NCI-H345 treated with DMSO at 0.1 percent for 48 hours (cell line): ENCODE measurements around the gene RAP1GAP2.
"Not testable (repeated sequence)": the region's sequence is repeated elsewhere in the genome, so short reads cannot be mapped to it uniquely, and the experiment has no call there.

Experiments used
- DNase-seq: peaks from one replicate; lab custom pipeline; 2025; ENCODE audit not compliant: unreplicated experiment; lab: John Stamatoyannopoulos, UW

The RAP1GAP2 gene

DNA sequence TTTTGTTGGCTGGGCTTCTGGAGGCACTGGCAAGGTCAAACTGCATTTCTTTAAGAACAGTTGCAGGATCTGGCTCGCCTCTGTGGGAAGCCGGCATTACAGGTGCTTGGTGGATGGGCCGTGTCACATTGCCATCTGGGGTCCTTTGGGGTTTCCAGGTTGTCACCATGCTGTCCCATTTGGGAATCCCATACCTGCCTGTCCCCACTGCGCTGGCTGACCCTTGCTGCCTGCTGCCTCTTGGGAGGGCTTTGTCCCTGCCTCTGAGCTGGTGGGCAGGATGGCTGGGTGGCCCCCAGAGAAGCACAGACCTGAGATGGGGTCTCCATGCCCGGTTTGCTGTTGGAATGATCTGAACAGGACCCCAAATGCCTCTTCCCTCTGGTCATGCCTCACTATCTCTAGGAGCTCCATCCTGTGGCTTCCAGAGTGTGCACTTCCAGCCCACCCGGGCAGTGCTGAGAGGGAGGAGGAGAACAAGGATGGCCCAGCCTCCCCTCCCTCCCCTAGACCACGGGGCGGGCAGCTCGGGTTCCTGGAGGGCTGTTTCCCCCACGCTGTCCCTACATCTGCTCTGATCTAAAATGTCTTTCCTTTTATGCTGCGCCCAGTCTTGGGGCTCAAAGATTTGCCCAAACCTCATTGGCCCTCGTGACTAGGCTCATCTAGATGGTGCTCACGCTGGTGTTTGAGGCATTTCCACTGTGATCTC is 239.2 kb downstream of the RAP1GAP2 start:
- DNase-seq, result no peak

DNA sequence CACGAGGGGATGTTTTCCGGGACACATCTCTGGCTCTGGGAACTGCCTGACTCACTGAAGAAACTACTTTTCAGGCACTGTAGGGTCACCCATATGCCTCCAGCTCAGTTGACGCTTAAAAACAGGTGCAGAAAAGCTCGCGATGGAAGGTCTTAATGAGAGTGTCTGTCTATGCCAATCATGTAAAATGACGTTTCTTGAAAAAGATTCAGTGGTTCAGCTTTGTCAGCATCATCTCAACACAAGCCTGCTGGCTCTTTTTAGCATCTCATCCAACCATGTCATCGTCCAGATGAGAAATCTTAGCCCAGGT is 239.7 kb downstream of the RAP1GAP2 start:
- no peak for DNase-seq

DNA sequence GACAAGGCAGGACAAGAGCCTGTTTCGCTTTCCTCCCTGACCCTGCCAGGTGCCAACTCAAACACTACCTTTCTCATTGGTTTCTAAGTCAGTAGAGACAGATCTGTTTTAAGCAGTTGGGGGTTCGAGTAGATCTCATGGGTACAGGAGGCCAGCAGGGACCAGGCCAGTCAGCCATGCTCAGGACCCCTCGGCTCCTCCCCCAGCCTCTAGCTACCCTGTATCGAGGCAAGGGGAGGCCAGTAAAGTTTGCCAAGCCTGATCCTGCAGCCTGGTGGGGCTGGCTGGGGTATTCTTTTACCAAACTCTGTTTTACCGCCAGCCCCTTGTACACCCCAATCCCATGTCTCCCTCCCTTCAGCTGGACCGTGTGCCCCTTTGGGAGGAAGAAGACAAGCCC is 240.6 kb downstream of the RAP1GAP2 start:
- DNase-seq, result no peak

DNA sequence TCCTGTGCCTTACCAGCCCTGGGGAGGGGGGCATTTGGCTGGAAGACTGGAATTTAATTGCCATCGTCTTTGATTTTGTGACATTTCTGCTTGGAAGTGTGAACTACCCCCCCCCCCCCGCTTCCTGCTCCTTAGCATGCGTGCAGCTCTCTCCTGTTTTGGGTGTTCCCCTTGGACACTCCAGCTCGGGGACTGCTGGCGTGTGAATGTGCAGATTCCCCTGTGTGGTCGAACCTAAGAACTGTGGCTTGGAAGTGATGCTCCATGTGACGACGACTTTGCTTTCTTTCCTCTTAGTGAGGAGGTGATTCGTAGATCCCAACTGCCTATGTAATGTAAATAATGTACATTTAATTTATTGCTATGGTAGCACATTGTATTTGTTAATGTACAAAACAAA is 241.0 kb downstream of the RAP1GAP2 start:
- no peak for DNase-seq

DNA sequence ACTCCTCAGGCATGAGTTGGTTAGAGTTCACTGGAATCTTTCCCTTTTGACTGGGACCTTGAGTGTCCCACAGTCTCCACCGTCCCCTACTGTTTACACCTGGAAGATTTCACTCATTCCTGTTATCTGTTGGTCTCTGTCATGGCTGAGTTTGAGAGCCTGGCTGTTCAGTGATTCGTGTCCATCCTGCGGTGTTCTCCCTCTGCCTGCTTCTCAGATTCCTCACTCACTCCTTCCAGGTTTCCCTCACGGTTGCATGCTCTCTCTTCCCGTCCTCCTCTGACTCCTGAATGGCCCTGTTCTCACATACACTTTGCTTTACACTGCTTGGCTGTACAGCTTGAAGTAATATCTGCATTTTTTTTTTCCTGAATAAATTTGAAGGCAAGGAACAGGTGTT is 242.7 kb downstream of the RAP1GAP2 start:
- DNase-seq, result no peak

DNA sequence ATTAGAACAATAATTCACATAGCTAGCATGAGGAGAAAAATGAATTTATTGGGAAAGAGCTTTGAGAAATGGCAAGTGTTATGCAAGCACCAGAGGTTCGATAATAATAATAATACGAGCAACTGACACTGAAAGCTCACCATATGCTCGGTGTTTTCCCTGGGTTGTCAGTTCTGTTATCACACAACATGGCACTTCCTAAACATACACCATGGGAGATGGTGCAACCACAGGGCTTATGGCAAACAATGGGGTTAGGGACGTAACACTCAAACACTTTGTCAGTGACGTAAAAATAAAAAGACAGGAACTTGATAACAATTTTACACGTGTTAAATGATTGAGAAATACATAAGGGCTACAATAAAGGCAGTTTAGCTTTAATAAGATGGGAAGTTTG is 243.5 kb downstream of the RAP1GAP2 start:
- DNase-seq, result no peak

DNA sequence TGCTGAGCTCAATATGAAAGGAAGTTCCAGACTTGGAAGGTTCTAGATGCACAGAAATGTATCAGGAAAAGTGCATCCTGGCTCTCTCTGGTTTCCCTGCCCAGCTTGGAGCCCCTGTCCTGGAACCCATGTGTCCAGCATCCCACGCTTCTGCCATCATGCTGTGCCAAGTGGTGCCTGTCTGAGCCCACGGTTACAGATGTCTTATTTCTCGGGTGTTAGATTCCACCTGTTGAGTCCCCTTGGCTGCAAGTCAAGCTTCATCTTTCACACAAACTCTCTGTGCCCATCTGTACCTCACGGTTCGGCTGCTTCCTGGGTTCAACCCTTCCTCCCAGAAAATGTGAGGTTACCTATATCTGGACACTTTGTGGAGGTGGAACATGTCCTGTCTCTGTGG is 244.6 kb downstream of the RAP1GAP2 start:
- no peak for DNase-seq

DNA sequence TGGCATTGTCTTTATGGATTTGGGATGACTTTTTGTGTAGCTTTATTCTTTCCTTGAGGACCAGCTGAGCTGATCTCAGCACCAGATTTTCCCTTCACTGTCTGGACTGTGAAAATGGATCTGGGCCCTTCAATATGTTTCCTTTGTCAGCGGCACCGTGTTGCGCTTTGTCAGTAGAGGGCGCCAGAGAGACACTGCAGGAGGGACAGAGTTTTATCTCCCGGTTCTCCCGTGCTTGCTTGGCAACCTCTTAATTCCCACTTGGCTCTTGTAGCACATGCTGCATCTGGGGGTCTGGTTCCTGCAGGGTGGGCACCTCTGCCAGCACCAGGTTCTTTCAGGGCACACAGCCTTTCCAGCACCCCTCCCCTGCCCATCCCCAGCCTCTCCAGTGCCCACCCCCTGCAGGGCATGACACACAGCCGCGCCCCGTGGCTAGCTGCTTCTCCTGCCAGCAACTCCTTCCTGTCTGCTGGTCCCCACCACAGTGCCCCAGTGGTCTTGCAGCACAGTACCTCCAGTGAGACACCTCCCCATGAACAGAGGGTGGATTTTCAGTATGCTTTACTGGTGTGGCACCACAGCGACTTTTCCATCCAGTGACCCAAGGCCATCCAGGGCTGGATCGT is 247.6 kb downstream of the RAP1GAP2 start:
- DNase-seq, result no peak

DNA sequence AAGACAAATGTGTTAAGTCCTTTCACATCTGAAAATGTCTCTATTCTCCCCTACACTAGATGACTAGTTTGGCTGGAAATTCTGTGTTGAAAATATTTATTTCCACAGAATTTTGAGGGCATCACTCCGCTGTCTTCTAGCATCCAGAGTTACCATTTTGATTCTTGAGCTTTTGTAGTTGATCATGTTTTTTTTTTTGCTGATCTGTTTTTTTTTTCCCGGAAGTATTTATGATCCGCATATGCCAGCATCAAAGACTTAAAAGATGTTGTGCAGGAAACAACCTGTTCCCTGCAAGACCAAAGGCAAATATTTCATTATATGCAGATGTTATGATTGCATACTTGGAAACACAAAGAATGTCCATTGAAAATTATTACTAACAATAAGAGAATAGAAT is 250.5 kb downstream of the RAP1GAP2 start:
- no peak for DNase-seq

DNA sequence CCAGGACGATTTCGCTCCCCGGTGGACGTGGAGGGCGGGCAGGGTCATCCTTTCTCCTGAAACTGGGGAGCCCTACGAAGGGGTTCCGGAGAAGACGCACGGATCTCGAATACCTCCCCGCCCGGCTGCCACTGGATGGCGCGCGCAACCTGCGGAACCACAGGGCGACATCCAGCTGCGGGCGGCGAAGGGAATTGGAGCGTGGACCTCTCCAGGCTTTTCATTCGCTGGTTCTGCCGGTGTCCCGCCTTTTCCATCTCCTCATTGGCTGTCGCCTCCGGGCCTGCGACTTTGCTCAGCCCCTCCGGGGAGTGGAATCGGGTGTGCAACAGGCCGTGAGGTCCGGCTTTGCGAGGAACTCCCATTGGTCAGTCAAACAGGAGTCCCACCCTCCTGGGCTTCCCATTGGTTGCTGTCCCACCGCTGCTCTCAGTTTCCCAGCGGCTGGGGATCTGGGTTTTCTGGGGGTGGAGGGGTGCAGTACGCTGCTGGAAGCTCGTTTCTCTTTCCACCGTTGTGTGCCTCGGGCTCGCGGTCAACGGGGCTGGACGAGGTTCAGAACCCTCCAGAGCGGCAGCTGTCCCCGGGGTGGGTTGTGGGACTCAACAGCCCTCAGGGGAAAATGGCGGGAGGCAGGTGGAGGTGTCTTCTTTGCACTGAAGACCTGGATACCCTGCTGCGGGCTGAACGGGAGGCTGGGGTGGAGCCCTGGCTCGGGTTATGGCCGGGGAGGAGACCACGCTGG is 252.7 kb downstream of the RAP1GAP2 start:
- peak; percentile 82 for DNase-seq

DNA sequence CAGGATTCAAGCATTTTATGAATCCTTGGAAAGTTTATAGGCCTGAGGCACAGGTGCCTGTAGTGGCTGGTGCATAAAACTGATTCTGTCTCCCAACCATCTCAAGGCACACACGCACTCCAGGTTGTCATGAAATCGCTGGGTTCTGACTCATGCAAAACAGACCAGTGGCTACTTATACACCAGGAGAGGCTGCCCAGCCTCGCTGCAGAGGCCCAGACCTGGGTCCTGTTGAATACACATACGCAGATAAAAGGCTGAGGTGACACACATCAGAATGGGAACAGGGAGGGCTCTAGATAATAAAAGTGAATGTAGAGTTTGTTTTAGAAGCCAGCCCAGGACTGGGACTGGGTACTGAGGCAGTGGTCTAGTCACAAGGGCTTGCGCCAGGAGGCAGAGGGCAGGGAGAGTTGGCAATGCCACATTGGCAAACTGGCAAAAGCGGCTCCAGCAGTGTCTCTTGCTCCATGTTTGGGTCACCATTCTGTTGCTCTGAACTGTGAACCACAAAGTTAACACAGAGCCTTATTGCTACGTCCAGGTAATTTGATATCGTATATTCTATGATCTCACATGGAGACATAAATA is 253.6 kb downstream of the RAP1GAP2 start:
- DNase-seq, result no peak

DNA sequence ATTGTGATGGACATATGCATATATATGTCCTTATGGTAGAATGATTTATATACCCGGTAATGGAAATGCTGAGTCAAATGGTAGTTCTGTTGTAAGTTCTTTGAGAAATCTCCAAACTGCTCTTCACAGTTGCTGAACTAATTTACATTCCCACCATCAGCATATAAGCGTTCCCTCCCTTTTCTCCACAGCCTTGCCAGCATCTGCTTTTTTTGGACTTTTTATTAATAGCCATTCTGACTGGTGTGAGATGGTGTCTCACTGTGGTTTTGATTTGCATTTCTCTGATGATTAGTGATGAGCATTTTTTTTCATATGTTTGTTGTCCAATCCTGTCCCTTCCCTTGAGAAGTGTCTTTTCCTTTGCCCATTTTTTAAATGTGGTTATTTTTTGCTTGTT is 258.6 kb downstream of the RAP1GAP2 start:
- DNase-seq, result not testable (repeated sequence)

DNA sequence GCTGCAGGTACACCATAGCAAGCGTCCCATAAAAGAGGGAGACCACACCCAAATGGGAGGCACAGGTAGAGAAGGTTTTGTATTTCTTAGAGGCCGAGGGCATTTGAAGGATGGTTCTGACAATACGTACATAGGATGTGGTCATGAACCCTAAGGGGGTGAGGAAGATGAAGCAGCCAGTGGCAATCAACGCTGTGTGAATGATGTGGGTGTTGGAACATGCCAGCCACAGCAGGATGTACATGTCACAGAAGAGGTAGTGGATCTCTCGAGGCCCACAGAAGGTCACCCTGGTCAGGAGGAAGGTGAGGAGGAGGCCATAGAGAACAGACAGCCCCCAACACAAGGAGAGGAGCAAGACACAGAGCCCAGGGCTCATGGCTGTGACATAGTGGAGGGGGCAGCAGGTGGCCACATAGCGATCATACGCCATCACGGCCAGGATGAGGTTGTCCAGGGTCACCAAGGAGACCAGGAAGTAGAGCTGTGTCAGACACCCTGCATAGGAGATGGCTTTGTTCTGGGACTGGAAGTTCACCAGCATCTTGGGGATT is 266.7 kb downstream of the RAP1GAP2 start:
- not testable (repeated sequence) for DNase-seq

DNA sequence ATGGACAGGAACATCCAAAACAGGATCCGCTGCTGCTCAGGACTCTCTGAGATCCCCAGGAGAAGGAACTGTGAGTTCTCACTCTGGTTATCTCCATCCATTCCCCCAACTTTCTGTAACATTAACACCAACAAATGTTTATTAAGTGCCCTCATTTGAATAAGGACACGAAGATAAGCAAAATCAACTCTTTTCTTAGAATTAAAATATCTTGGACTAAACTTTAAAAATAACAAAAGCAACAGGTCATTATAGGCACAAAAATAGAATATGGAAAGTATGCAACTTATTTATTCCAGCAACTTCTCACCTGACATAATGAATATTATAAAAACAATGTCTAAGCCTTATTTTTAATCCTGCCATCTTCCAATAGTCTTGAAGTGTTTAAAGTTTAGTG is 267.3 kb downstream of the RAP1GAP2 start, which contains the start of gene OR1D5:
Gene OR1D5, minus strand, starts transcription at position 101 of the 400 bp plus-strand sequence. Its CDS starts 0 bp downstream, at position 101.
- DNase-seq, result not testable (repeated sequence)

DNA sequence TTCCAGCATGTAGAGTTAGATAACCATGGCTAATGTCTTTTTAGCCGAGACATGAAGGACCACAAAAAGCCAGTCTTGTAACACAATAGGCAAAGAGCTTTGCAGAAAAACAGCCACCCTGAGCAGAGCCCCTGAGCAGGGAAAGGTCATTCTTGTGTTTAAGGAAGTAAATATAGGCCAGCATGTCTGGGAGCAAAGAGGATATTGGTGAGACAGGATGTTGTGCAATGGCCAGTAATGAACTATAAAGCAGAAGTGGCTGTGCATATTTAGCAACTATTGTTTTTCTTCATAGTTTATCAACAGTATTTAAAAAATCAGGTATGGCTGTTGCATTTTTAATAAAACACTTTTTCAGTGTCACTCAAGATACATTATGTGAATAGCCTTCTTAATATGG is 269.0 kb downstream of the RAP1GAP2 start:
- DNase-seq, result not testable (repeated sequence)

DNA sequence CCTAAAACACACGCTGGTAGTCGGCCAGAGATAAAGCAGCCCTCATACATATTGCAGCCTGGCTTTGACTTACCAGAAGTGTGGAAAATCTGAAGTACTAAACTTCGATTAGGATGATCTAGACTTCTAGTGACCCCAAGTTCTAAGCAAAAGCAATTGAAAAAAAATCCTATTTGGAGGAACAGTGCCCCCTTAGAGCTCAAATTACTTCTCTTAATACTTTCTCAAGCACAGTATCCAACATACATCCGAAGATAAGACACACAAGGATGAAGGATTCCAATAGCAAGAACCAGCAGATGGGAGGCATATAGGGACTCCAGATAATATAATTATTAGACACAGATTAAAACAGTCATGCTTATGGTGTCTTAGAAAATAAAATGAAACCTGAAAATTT is 277.6 kb downstream of the RAP1GAP2 start:
- DNase-seq, result not testable (repeated sequence)
